ENCODE data around the gene LMO1.

LMO1 gene

DNA sequence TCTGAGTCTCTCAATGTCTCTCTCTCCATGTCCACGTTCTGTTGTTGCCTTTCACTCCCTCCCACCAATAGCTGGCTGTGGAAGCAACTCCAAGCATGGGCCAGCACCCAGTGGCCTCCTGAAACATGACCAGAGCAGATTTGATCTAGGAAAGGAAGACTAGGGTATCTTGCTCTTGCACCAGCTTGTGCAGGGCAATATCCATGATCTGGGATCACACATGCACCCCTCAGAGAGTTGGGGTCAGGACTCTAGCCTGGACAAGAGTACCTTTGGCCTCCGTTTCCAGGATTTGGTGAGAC is 60.3 kb downstream of the LMO1 start:
- no peak for DNase-seq

GRCh38 chr11:8202516-8203413 is 60.9 kb downstream of the LMO1 start:
- no peak for DNase-seq

- peak; percentile 61 for DNase-seq
Observed at GRCh38 chr11:8201644-8202365, 61.9 kb downstream of the LMO1 start.

DNA sequence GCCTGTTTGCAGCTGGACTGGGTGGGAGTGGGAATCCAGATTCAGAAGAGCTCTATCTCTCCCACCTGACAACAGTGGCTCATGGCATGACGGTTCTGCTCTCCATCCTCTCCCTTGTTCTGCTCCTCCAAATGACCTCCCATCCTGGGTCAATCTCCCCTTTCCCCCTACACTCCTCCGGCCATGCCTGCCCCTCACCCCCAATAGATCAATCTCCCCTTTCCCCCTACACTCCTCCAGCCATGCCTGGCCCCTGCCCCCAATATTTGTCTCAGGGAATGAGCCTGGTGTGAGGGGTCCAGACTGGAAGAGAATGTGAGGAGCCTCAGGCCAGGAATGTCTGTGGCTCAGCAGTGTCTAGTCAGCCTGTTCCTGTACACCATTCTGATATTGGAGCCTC is 64.0 kb downstream of the LMO1 start:
- no peak for DNase-seq

GRCh38 chr11:8196749-8197148 is 66.9 kb downstream of the LMO1 start:
- DNase-seq: no peak

DNA sequence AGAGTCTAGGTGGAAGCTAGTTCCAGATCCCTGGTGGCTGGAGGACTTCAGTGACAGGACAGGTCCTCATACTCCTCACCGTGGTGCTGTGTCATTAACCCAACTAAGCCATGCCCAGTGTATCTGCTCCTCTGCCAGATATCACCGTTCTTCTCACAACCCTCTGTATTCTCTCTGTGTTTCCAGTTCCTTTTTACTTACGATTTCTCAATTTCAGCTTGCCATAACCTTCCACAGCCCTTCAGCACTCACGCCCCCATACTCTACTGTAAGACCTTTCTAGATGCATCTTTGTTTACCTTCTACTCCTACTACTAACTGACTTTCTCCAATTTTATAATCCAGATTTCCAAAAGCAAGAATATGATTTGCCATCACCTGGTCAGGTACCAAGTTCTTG is 68.7 kb downstream of the LMO1 start:
- peak; percentile 5 for DNase-seq

DNA sequence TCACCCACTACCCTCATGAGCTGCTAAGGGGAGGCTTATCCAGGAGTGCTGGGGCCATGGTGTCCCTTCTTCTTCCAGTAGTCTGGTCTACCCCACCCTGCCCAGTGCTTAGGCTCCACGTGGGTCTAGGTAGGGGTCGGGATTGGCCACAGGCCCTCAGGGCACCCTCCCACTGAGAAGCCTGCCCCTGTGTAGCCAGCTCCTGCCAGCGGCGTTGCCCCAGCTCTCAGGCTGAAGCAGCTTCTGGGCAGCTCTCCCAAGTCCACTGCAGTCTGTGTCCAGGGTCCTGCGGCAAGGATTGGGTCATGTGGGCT is 70.8 kb downstream of the LMO1 start:
- DNase-seq: no peak

DNA sequence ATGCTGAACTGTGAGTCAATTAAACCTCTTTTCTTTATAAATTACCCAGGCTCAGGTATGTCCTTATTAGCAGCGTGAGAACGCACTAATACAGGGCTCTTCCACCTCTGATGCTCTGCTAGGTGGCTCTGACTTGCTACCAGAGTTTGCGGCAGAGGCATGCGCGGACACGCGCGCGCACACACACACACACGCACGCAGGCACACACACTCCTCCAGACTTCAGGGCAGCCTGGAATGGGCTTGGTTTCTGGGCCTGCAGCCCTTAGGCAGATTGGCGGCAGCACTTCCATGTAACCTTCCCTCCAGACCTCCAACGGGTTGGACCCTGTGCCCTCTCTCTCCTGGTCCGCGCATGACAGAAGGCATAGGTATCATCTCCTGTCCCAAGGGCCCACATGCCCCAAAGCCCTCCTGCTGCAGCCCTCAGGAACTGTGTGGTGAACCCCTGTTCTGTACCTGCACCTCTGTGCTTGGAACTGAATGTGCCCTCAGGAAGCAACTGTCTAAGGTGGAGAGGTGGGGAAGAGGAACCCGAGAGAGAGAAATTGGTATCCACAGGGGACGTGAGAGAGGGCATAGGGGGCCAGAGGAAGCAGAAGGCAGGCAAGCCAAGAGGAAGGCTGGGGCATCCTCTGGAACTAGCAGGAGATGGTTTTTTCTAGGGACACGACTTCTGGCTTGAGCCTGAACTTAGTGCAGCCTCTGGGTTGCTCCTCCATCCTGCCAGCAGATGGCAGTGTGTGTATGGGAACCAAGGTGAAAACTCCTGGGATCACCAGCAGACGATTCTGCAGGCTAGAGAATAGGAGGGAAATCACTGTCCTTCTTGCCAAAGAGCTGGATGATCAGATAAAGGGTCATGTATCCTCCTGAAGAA is 71.4 kb downstream of the LMO1 start:
- DNase-seq: peak; percentile 41

- no peak for DNase-seq
Observed at GRCh38 chr11:8190431-8190830, 73.2 kb downstream of the LMO1 start.

- DNase-seq: no peak
Observed at GRCh38 chr11:8186429-8186828, 77.2 kb downstream of the LMO1 start.

DNA sequence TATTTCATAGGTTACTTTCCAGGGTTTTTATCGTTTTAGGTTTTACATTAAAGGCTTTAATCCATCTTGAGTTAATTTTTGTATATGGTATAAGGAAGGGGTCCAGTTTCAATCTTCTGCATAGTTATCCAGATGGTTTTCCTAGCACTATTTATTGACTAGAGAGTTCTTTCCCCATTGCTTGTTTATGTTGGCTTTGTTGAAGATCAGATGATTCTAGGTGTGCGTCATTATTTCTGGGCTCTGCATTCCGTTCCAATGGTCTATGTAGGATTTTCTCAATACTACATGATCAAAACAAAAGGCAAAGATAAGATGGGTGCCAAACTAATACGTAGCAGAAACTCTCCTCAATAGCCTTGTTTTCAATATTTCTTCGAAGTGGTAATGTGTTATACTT is 80.6 kb downstream of the LMO1 start:
- DNase-seq: no peak

DNA sequence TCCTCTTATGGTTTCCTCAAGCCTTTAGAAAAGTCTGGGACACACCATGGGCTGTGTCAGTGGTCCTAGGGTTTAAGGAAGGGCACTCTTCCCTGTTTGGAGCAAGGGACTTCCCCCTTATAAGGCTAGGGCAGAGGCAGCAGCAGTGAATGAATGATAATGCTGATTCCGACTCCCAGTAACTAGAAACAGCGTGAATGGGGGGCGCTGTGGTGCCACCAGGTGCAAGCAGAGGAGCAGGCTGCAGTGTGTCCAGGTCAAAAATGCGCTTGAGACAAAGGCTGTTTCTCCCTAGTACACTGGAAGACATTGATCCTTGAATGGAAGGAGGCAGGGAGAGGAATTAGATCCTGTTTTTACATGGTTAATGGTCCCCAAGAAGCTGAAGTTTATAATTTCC is 83.2 kb downstream of the LMO1 start:
- no peak for DNase-seq

DNA sequence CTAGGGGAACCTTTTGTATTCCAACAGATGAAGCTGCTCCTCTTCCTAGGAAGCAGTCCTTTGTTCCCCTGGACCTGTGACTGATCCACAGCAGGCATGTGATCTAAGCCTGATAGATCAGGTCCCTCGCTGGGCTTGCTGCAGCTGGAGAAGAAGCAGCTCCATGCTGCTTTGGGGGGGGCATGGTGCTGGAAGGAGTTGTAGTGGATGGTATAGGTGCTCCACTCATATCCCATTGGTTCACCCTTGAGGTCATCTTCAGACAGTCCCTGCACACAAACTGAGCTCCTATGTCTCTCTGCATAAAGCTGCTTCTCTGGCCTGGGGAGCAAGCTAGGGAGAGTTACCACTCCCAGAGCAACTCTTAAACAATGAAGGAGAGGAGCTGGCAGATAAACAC is 85.4 kb downstream of the LMO1 start:
- no peak for DNase-seq

- no peak for DNase-seq
Observed at GRCh38 chr11:8177136-8177535, 86.5 kb downstream of the LMO1 start.

Data from MV-4-11 (cell line).